ENCODE results near the gene CFDP1. TPM values are rescaled to one million over a fixed set of nuclear protein-coding genes. Genes with fewer than 3 reads are reported as not detected.

The CFDP1 gene
- total and polyA plus RNA-seq, 2 of the 13 experiments (the other 11 are each of a cell fraction or from before 2014, with no cell fraction given): 78.6 to 153 TPM

DNA sequence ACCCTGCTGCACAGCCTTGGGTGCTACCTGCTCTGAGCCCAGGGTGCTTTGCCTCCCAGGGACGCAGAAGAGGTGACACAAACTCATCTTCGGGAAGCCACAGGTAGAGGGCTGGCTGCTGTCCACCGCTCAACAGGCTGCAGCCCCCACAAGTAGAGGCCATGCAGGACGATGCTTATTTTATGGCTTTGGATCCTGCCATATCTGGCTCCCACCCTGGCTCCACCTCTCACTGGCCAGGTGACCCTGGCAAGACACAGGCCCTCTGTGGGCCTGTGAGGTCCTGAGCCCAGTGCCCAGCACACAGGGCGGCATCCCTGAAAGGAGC, 170.5 kb downstream of the CFDP1 start (continued):
- no peak for TF ChIP-seq ZSCAN9 (CRISPR knock-in tag; IDR thresholded peaks at IDR 0.05; ENCODE audit: borderline replicate concordance)
- no peak for TF ChIP-seq SAP130 (CRISPR knock-in tag; IDR thresholded peaks at IDR 0.05; ENCODE audit: low read depth)
- no peak for TF ChIP-seq ZNF773 (CRISPR knock-in tag; IDR thresholded peaks at IDR 0.05; ENCODE audit: borderline replicate concordance)
- TF ChIP-seq, protein P1, sequence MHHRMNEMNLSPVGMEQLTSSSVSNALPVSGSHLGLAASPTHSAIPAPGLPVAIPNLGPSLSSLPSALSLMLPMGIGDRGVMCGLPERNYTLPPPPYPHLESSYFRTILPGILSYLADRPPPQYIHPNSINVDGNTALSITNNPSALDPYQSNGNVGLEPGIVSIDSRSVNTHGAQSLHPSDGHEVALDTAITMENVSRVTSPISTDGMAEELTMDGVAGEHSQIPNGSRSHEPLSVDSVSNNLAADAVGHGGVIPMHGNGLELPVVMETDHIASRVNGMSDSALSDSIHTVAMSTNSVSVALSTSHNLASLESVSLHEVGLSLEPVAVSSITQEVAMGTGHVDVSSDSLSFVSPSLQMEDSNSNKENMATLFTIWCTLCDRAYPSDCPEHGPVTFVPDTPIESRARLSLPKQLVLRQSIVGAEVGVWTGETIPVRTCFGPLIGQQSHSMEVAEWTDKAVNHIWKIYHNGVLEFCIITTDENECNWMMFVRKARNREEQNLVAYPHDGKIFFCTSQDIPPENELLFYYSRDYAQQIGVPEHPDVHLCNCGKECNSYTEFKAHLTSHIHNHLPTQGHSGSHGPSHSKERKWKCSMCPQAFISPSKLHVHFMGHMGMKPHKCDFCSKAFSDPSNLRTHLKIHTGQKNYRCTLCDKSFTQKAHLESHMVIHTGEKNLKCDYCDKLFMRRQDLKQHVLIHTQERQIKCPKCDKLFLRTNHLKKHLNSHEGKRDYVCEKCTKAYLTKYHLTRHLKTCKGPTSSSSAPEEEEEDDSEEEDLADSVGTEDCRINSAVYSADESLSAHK (CRISPR knock-in tag; IDR thresholded peaks at IDR 0.05; ENCODE audit: borderline replicate concordance): no peak
- no peak for TF ChIP-seq KDM6A (CRISPR knock-in tag; IDR thresholded peaks at IDR 0.05; ENCODE audit: low read depth)
- peak; percentile 32 for TF ChIP-seq HNRNPL (IDR thresholded peaks at IDR 0.05; ENCODE audit: low read depth, low read length)
- TF ChIP-seq KAT2B (IDR thresholded peaks at IDR 0.05; ENCODE audit: borderline replicate concordance, low read depth, low read length): no peak
- no peak; the same call in 1 of the 2 replicates for TF ChIP-seq PHF21A (CRISPR knock-in tag; IDR thresholded peaks at IDR 0.05)
- TF ChIP-seq ZNF563 (CRISPR knock-in tag; IDR thresholded peaks at IDR 0.05): 0 out of 2 replicates have a peak, but pooled peaks have one; percentile 2
- peak; percentile 10 for TF ChIP-seq HNRNPLL (IDR thresholded peaks at IDR 0.05; ENCODE audit: low read depth, low read length, poor library complexity, severe bottlenecking)
- TF ChIP-seq HHEX (CRISPR knock-in tag; IDR thresholded peaks at IDR 0.05): no peak
- no peak for TF ChIP-seq ZNF746 (CRISPR knock-in tag; IDR thresholded peaks at IDR 0.05)
- TF ChIP-seq, protein P2, sequence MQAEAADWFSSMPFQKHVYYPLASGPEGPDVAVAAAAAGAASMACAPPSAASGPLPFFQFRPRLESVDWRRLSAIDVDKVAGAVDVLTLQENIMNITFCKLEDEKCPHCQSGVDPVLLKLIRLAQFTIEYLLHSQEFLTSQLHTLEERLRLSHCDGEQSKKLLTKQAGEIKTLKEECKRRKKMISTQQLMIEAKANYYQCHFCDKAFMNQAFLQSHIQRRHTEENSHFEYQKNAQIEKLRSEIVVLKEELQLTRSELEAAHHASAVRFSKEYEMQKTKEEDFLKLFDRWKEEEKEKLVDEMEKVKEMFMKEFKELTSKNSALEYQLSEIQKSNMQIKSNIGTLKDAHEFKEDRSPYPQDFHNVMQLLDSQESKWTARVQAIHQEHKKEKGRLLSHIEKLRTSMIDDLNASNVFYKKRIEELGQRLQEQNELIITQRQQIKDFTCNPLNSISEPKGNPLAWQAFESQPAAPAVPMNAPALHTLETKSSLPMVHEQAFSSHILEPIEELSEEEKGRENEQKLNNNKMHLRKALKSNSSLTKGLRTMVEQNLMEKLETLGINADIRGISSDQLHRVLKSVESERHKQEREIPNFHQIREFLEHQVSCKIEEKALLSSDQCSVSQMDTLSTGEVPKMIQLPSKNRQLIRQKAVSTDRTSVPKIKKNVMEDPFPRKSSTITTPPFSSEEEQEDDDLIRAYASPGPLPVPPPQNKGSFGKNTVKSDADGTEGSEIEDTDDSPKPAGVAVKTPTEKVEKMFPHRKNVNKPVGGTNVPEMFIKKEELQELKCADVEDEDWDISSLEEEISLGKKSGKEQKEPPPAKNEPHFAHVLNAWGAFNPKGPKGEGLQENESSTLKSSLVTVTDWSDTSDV (CRISPR knock-in tag; IDR thresholded peaks at IDR 0.05): no peak
- TF ChIP-seq ZBTB21 (CRISPR knock-in tag; IDR thresholded peaks at IDR 0.05): no peak
- TF ChIP-seq PRDM15 (CRISPR knock-in tag; IDR thresholded peaks at IDR 0.05): 0 out of 2 replicates have a peak, but pooled peaks have one; percentile 9
- TF ChIP-seq, protein P3, sequence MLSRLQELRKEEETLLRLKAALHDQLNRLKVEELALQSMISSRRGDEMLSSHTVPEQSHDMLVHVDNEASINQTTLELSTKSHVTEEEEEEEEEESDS (CRISPR knock-in tag; IDR thresholded peaks at IDR 0.05; ENCODE audit: borderline replicate concordance): no peak
- no peak for TF ChIP-seq DBP (CRISPR knock-in tag; IDR thresholded peaks at IDR 0.05; ENCODE audit: not compliant biosample characterization)
- TF ChIP-seq ZNF317 (CRISPR knock-in tag; IDR thresholded peaks at IDR 0.05): no peak
- TF ChIP-seq HOXD1 (CRISPR knock-in tag; IDR thresholded peaks at IDR 0.05): no peak
- no peak for TF ChIP-seq FOXM1 (CRISPR knock-in tag; IDR thresholded peaks at IDR 0.05)
- no peak for TF ChIP-seq ZSCAN29 (CRISPR knock-in tag; conservative IDR thresholded peaks at IDR 0.05)

Data from HepG2 (cell line).